ENCODE results near the gene MYO9A.

Gene MYO9A

DNA sequence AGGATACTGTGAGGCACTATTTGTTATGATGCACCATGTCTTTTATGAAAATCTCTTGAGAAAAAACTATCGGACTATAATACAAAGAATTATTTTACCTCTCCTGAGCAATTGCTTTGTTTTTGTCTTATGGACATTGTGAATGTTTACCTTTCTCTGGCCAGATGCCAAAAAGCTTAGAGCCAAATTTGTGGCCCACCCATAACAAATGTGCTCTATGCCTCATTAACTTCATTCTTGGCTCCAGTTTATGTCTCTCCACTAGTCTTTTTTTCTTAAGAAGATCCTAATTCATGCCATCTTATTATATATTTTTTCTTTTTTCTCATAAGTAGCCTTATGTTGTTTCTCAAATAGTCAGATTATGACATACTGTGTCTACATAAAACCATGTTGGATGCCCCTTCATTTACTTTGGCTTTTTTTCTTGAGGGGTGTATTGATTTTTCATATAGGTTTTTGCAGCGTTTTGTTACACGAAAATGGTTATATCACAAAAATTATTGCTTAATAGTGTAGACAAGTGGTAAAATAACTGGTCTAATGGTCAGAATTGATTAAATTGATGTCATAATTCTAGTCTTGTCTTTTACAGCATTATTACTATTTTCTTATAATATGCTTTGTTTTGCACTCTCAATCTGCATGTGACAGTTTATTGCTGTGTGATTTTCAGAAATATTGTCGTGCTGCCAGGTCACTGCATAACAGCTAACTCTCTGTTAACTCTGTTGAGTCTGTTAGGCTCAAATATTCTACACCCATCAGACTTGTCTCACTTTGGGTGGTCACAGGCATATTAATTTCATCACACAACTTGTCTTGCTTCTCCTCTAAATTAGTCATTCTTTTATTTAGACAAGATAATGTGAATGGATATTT lies 18.5 kb upstream of the MYO9A start:
- POLR2A ChIA-PET: interaction anchor here (1.0 to 1.5 kb wide), 2 partner anchors 18 to 19 kb away, joined by 3 to 10 read pairs; partner anchors contain the start of genes MYO9A and SENP8
- peaks cover 41% of the 10 kb centered on the region for H3K4me1 ChIP-seq (ENCODE audit: control insufficient read depth, insufficient read depth, low read length)
- H3K27ac ChIP-seq (ENCODE audit: extremely low read depth, low read depth, low read length): peak overlapping the region; percentile 44
- H3K9me3 ChIP-seq (ENCODE audit: control insufficient read depth, insufficient read depth, low read depth, low read length): no peaks in the 10 kb centered on the region
- CTCF ChIA-PET: interaction anchor here (0.8 to 1.7 kb wide), 2 partner anchors 20 to 430 kb away, joined by 3 to 8 read pairs; no protein-coding TSS in a partner anchor
- no peak overlapping the region for H3K4me3 ChIP-seq (ENCODE audit: low read depth, low read length)
- no peaks in the 10 kb centered on the region for H3K36me3 ChIP-seq (ENCODE audit: control insufficient read depth in 2 of 2, insufficient read depth in 1 of 2, low read length in 2 of 2)
- TF ChIP-seq ZNF391 (tag by site-specific recombination; IDR thresholded peaks at IDR 0.05; ENCODE audit: borderline replicate concordance, low read depth): peak; percentile 67; the same call in 1 of the 2 replicates
- TF ChIP-seq, protein P1, sequence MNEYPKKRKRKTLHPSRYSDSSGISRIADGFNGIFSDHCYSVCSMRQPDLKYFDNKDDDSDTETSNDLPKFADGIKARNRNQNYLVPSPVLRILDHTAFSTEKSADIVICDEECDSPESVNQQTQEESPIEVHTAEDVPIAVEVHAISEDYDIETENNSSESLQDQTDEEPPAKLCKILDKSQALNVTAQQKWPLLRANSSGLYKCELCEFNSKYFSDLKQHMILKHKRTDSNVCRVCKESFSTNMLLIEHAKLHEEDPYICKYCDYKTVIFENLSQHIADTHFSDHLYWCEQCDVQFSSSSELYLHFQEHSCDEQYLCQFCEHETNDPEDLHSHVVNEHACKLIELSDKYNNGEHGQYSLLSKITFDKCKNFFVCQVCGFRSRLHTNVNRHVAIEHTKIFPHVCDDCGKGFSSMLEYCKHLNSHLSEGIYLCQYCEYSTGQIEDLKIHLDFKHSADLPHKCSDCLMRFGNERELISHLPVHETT (tag by site-specific recombination; IDR thresholded peaks at IDR 0.05): 0 out of 2 replicates have a peak, but pooled peaks have one; percentile 43
- TF ChIP-seq ZNF513 (tag by site-specific recombination; IDR thresholded peaks at IDR 0.05): 0 out of 2 replicates have a peak, but pooled peaks have one; percentile 44
- no peak for TF ChIP-seq GLIS2 (tag by site-specific recombination; IDR thresholded peaks at IDR 0.05)
- 0 out of 2 replicates have a peak, but pooled peaks have one; percentile 33 for TF ChIP-seq ZNF2 (tag by site-specific recombination; IDR thresholded peaks at IDR 0.05)
- TF ChIP-seq PRDM4 (tag by site-specific recombination; IDR thresholded peaks at IDR 0.05): peak; percentile 62
- peak; percentile 17; the same call in 1 of the 2 replicates for TF ChIP-seq GLI2 (tag by site-specific recombination; IDR thresholded peaks at IDR 0.05; ENCODE audit: borderline replicate concordance, low read depth)
- peak; percentile 43; the same call in 1 of the 2 replicates for TF ChIP-seq TRIM28 (IDR thresholded peaks at IDR 0.05; ENCODE audit: borderline replicate concordance, low read length)
- TF ChIP-seq IKZF3 (tag by site-specific recombination; IDR thresholded peaks at IDR 0.05): peak; percentile 59
- peak; percentile 85; the same call in 1 of the 2 replicates for TF ChIP-seq ZNF544 (tag by site-specific recombination; IDR thresholded peaks at IDR 0.05)
- peak; percentile 38; the same call in 1 of the 2 replicates for TF ChIP-seq KLF17 (tag by site-specific recombination; IDR thresholded peaks at IDR 0.05)
- TF ChIP-seq ZBTB49 (tag by site-specific recombination; IDR thresholded peaks at IDR 0.05; ENCODE audit: low read depth): no peak
- peak; percentile 82 for TF ChIP-seq BCL11A (tag by site-specific recombination; IDR thresholded peaks at IDR 0.05; ENCODE audit: low read depth)
- TF ChIP-seq, protein P2, sequence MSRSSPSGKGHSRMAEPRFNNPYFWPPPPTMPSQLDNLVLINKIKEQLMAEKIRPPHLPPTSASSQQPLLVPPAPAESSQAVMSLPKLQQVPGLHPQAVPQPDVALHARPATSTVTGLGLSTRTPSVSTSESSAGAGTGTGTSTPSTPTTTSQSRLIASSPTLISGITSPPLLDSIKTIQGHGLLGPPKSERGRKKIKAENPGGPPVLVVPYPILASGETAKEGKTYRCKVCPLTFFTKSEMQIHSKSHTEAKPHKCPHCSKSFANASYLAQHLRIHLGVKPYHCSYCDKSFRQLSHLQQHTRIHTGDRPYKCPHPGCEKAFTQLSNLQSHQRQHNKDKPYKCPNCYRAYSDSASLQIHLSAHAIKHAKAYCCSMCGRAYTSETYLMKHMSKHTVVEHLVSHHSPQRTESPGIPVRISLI (tag by site-specific recombination; IDR thresholded peaks at IDR 0.05): peak; percentile 92
- peak; percentile 66 for TF ChIP-seq ZNF843 (tag by site-specific recombination; IDR thresholded peaks at IDR 0.05)
- peak; percentile 54; the same call in 1 of the 2 replicates for TF ChIP-seq ZNF768 (tag by site-specific recombination; IDR thresholded peaks at IDR 0.05)
- no peak for TF ChIP-seq AEBP2 (tag by site-specific recombination; IDR thresholded peaks at IDR 0.05; ENCODE audit: borderline replicate concordance)
- no peak for TF ChIP-seq ZNF423 (tag by site-specific recombination; IDR thresholded peaks at IDR 0.05)
- TF ChIP-seq SCRT1 (tag by site-specific recombination; IDR thresholded peaks at IDR 0.05; ENCODE audit: borderline replicate concordance): no peak
- TF ChIP-seq SP3 (tag by site-specific recombination; IDR thresholded peaks at IDR 0.05): no peak
- no peak for TF ChIP-seq ZNF341 (tag by site-specific recombination; IDR thresholded peaks at IDR 0.05; ENCODE audit: low read depth)
- no peak for TF ChIP-seq ZNF416 (tag by site-specific recombination; IDR thresholded peaks at IDR 0.05)
- TF ChIP-seq ZNF394 (tag by site-specific recombination; IDR thresholded peaks at IDR 0.05; ENCODE audit: borderline replicate concordance): no peak
